ENCODE results near the gene CHRND.

The CHRND gene

GRCh38 chr2:232525791-232526371 is at the start of gene CHRND:
Gene CHRND, plus strand, starts transcription at chr2:232526160. Its CDS starts 56 bp downstream, at chr2:232526216.
- DNase-seq, result no peak

GRCh38 chr2:232476791-232477190 is 49.2 kb upstream of the CHRND start:
- no peak for DNase-seq

DNA sequence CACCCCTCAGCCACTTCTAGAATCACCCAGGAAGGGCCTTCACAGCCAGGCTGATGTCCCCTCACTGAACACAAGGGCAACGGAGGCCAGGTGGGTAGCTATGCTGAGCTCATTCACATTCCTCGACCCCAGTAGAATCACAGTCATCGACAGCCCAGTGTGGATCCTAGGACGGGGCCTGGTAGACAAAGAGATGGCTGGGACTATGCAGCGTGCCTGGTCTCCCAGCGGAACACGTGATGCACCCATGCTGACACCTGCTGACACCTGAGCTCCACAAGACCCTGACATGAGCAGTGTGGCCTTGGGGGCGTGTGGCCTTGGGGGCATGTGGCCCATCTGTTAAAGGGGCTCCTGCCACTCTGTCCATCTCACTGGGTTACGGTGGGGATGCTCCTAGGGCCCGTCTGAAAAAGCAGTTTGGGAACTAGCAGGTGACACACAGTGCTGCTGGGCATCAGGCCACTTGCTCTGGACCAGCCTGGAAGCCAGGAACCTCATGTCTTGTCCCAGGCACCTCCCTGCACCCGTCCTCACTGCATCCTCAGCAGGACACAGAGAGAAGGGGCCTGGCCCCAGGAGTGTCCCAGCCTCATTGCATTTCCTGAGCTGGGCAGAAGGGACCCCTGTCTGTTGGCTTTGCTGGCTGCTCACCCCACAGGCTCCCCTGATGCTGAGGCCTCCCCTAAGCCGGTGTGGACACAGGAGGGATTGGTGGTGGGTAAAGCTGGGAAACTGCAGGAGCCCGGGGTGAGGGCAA is 48.0 kb upstream of the CHRND start:
- DNase-seq, result no peak

GRCh38 chr2:232478571-232479340 is 47.2 kb upstream of the CHRND start:
- DNase-seq, result no peak

GRCh38 chr2:232479341-232480200 is 46.4 kb upstream of the CHRND start:
- no peak for DNase-seq

- no peak for DNase-seq
Observed at GRCh38 chr2:232480201-232481190, 45.5 kb upstream of the CHRND start.

- no peak for DNase-seq
Observed at GRCh38 chr2:232481322-232482140, 44.4 kb upstream of the CHRND start.

DNA sequence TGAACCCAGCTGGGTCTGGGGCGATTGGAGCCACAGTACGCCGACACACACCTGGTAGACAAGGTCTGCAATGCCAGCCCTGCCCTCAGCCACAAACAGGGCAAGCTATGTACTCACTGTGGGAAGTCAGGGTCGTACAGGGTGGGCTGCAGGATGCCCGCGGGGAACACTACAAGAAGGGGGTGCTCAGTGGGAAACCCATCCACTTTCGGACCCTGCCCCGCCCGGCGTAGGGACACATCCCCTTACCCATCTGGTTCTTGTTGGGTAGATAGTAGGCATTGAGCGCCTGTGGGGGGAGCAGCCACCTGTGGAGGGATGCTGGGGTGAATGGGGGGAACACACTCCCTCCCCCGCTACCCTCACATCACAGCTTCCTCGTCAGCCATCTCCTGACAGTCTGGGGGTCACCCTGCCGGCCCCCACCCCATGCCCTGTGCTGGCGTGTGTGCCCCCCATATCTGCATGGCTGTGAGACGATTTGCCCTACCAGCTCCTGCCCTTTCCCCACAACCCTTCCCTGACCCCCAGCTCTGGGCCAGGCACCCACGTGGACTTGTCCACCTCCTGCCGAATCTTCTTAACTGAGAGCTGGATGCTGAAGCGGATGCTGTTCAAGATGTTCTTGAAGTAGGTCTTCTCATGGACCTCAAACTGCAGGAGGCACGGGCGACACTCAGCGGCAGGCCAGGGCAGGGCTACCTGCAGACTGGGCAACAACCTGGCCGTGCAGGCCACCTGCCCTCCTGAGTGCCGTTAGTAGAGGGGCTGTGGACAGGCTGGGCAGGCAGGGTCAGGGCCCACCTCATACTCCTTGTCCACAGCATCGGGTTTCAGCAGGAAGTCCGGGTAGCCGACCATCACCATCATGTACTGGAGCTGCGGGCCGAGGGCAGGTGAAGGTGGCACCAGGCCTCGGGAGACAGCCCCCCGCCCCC is 43.4 kb upstream of the CHRND start:
- DNase-seq, result no peak

DNA sequence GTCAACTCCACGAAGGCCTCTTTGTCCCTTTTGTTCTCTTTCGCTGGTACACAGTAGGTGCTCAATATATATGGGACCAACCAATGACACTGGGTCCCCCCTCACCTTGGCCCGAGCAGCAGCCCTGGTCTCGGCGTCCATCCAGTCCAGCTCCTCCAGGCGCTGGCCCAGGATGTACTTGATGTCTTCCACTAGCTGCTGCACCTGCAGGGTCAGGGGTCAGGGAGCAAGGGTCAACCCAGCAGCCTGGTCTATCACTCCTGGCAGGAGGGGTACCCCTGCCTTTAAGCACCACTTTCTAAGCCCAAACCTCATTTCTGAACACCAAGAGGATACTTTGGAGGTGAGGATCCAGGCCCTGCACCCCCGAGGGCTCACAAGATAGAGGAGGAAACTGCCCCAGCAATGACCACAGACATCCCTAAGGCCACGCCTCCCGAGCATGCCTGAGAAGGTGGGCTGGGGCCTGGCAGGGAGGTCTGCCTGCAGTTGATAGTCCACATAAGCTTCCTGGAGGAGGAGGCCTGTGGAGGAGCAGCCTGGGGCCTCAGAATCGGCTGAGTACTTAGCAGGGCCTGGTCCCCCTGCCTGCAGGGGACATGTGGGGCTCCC is 42.5 kb upstream of the CHRND start:
- DNase-seq, result no peak

DNA sequence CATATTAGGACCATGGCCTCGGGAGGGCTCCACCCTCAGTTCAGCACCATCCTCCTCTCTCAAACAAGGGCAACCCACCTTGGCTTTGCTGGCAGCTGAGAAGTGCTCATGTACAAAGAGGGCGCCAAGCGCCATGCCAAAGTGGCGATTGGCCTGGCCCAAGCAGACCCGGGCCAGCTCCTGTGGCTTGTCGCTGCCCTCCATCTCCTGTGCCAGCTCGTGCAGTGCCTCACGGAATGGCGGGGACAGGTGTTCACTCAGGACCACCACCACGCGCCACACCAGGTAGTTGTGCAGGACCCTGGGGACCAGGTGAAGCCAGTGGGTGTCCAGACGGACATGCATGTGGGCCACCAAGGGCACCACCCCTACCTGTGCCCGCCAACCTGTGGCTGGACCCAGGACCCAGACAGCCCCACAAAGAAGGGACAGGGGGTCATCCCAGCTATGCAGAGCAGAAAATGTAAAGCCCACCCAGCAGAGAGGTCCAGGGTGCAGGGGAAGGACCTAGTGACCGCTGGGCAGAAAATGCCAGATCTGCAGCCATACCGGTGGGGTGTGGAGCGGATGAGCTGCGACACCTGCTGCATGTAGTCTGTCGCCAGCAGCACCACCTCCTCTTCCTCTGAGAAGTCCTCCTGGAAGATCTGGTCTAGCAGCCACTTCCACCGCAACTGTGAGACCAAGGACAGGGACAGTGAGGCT is 41.9 kb upstream of the CHRND start:
- no peak for DNase-seq

GRCh38 chr2:232484628-232485347 is 41.2 kb upstream of the CHRND start:
- DNase-seq, result no peak

DNA sequence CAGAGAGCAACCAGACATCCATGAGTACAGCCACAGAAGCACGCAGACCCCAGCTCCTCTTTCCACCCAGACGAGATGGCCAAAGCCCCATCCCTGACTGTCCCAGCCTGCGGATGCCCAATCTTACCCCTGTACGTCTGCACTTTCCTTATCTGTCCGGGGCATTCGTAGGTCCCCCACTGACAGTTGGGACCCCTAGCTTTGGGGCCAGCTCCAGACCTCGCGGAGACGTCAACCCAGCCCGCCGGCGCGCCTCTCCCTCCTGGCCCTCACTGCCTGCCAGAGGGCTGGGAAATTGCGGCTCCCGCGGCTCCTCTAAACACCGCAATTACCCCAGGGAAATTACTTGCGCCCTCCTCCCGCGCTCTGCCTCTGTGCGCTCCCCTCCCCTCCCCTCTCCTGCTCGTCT is 40.6 kb upstream of the CHRND start:
- no peak for DNase-seq

DNA sequence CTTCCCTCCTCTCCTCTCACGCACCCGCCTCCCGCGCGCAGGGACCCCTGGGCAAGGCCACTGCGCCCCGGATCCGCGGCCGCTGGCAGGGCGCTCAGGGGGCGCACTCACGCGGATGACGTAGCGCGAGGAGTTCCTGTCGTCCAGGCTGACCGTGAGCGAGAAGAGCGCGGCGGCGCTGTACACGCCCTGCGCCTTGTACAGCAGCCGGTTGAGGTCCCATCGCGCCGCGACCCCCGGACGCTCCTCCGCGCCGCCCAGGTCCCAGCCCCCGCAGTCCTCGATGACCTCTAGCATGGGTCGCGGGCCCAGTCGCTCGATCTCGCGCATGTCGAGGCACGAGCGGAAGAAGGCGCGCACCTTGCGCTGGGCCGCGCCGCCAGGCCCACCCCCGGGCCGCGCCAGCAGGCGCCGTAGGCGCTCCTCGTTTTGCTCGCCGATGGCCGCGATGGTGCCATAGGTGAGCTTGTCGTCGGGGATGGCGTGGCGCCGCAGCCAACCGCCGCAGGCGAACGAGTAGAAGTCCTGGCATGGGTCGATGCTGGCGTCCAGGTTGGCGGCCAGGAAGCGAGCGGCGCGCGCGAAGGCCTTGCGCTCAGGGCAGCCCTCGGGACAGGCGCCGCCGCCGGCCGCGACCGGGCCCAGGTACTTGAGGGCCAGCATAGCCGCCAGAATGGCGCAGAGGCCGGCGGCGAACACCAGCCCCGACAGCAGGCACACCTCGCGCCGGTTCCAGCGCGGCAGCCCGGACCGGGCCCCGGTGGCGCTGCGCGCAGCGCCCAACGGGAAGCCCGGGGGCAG is 40.0 kb upstream of the CHRND start:
- DNase-seq, result no peak

- DNase-seq, result no peak
Observed at GRCh38 chr2:232486558-232487384, 39.2 kb upstream of the CHRND start.

DNA sequence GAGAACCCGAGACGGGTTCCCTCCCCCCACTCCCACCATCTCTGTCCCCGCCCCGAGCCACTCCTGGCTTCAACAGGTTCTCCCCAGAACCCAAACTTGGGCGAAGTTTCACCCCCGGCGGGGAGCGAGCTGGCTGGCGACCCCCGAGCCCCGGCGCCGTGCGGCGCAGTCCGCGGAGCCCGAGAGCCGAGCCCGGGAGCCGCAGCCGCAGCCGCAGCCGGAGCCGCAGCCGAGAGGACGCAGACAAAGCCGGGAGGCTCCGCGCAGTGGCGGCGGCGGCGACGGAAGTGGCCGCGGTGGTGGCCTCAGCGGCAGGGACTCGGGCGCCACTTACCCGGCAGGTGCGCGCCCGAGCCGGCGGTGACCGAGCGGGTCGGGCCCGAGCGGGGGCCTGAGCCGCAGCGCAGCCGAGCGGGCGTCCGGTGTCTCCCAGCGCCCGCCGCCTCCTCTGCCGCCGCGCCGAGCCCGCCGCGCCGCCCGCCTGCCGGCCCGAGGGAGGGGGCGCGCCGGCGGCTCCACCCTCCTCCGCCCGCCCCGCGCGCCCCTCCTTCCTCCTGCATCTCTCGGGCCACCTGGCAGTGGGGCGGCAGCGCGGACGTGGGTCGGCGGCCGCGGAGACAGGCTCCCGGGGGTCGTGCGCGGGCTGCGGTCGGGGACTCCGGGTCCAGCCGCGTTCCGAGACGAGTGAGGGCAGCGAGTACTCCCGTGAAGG is 38.4 kb upstream of the CHRND start, which contains the start of gene ECEL1:
Gene ECEL1 (minus strand): TSS at position 450 of the 712 bp plus-strand sequence. CDS start 1,181 bp downstream, outside the sequence.
- no peak for DNase-seq
